22Rv1 (cell line): Measurements from ENCODE around the gene SLX4.

Experiments used
- ZFX ChIP-seq: fragments of 450-650 bp; IDR thresholded peaks from 2 replicates; pipeline ENCODE4 v1.6.1; 2017; ENCODE audit warnings: antibody characterized with exemption, borderline replicate concordance
- TF ChIP-seq, protein P1 (sequence below): fragments of 450-650 bp; IDR thresholded peaks from 2 replicates; pipeline ENCODE4 v1.5.1; 2017; ENCODE audit warnings: mild to moderate bottlenecking

DNA sequence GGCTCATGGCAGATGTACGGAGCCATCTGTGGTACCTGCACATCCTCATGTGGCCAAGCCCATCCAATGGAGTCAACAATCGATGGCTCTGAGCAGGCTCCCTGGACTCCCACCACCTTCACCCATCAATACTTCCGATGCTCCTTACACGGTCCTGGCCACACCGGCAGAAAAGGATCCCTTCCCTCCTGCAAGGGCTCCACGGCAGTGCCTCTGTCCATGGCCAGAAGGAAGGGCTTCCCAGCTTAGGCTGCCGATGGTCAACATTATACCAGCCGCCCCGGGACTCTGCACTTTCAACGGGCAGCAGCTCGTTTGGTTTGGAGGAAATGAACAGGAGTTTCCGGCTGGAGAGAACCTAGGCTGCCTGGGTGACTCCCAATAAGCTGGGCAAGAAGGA is 13.2 kb downstream of the SLX4 start:
- TF ChIP-seq, protein P1, sequence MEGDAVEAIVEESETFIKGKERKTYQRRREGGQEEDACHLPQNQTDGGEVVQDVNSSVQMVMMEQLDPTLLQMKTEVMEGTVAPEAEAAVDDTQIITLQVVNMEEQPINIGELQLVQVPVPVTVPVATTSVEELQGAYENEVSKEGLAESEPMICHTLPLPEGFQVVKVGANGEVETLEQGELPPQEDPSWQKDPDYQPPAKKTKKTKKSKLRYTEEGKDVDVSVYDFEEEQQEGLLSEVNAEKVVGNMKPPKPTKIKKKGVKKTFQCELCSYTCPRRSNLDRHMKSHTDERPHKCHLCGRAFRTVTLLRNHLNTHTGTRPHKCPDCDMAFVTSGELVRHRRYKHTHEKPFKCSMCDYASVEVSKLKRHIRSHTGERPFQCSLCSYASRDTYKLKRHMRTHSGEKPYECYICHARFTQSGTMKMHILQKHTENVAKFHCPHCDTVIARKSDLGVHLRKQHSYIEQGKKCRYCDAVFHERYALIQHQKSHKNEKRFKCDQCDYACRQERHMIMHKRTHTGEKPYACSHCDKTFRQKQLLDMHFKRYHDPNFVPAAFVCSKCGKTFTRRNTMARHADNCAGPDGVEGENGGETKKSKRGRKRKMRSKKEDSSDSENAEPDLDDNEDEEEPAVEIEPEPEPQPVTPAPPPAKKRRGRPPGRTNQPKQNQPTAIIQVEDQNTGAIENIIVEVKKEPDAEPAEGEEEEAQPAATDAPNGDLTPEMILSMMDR = no peak
- no peak for TF ChIP-seq ZFX
